ENCODE results near the gene PDGFA. TPM values are rescaled to one million over a fixed set of nuclear protein-coding genes. Genes with fewer than 3 reads are reported as not detected.

Gene PDGFA
- total RNA-seq, 4 donors from 2014 or later = 20.9 to 35.1 (median 33.6) TPM

GRCh38 chr7:517774-518629 lies 1.6 kb downstream of the PDGFA start:
- Histone ChIP-seq H3K4me1 (peaks cover 3 to 9% of the 10 kb centered on the region in 2 donors), H3K9me3 (no peaks in the 10 kb centered on the region), H3K27ac (peak overlapping the region; percentile 80 to 82), H3K36me3 (no peaks in the 10 kb centered on the region), H3K4me3 (peak overlapping the region; percentile 53 to 54), H3K27me3 (peaks cover 0 to 7% of the 10 kb centered on the region in 2 donors)
- peak; percentile 67 to 71 for DNase-seq
- TF ChIP-seq POLR2A (IDR thresholded peaks at IDR 0.05) (no peak), CTCF (IDR thresholded peaks at IDR 0.05) (no peak)
- intact Hi-C loops (cut with DNase I; ENCODE audit: low total_unique reads) = loop anchor here (10.0 kb wide), 1 partner anchor 183 kb away; no protein-coding TSS in a partner anchor

- DNase-seq = peak; percentile 65 to 71
- H3K27ac ChIP-seq = peak overlapping the region; percentile 80 to 82
Observed at GRCh38 chr7:516606-517456, 2.8 kb downstream of the PDGFA start.

DNA sequence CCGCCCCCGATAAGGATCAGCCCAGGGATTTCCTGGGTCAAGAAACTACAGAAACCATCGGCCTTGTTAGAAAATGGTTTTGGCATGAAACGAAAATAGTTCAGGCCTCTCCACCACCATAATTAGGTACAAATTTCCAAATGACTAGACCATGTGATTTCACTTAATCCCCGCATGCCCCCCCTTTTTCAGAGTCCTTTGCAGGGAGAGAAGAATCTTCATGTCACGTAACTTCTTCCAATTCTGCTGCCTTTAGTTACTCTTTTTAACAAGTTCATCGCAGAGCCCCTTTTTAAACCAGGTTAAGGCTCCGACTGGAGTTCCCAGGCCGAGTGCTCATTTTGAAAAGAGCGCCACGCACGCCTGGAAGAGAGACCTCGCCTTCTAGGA lies 3.4 kb downstream of the PDGFA start:
- peak overlapping the region; percentile 53 to 54 for H3K4me3 ChIP-seq
- peak in 1 of 2 donors; percentile 24 for TF ChIP-seq POLR2A (IDR thresholded peaks at IDR 0.05)
- no peak for TF ChIP-seq CTCF (IDR thresholded peaks at IDR 0.05)
- no peaks in the 10 kb centered on the region for H3K9me3 ChIP-seq
- peak overlapping the region; percentile 80 to 82 for H3K27ac ChIP-seq
- intact Hi-C loops (cut with DNase I; ENCODE audit: low total_unique reads) = loop anchor here (10.0 kb wide), 1 partner anchor 181 kb away; no protein-coding TSS in a partner anchor
- no peaks in the 10 kb centered on the region for H3K27me3 ChIP-seq
- H3K4me1 ChIP-seq = peaks cover 3 to 9% of the 10 kb centered on the region in 2 donors
- DNase-seq = no peak
- H3K36me3 ChIP-seq = no peaks in the 10 kb centered on the region

More at GRCh38 chr7:516606-517456, 2.8 kb downstream of the PDGFA start:
- Histone ChIP-seq H3K36me3 (no peaks in the 10 kb centered on the region), H3K27me3 (no peaks in the 10 kb centered on the region), H3K4me3 (peak overlapping the region; percentile 53 to 54), H3K4me1 (peaks cover 3 to 9% of the 10 kb centered on the region in 2 donors), H3K9me3 (no peaks in the 10 kb centered on the region)
- TF ChIP-seq CTCF (IDR thresholded peaks at IDR 0.05) = no peak
- peak in 1 of 2 donors; percentile 31 for TF ChIP-seq POLR2A (IDR thresholded peaks at IDR 0.05)
- intact Hi-C loops (cut with DNase I; ENCODE audit: low total_unique reads) = loop anchor here (10.0 kb wide), 1 partner anchor 182 kb away; no protein-coding TSS in a partner anchor

GRCh38 chr7:515628-516027 lies 4.0 kb downstream of the PDGFA start:
- no peaks in the 10 kb centered on the region for H3K9me3 ChIP-seq
- no peaks in the 10 kb centered on the region for H3K27me3 ChIP-seq
- intact Hi-C loops (cut with DNase I; ENCODE audit: low total_unique reads) = loop anchor here (10.0 kb wide), 1 partner anchor 181 kb away; no protein-coding TSS in a partner anchor
- no peaks in the 10 kb centered on the region for H3K36me3 ChIP-seq
- peaks cover 3 to 9% of the 10 kb centered on the region in 2 donors for H3K4me1 ChIP-seq
- no peak for DNase-seq
- TF ChIP-seq POLR2A (IDR thresholded peaks at IDR 0.05) = no peak
- TF ChIP-seq CTCF (IDR thresholded peaks at IDR 0.05) = no peak
- no peak overlapping the region for H3K4me3 ChIP-seq
- peak overlapping the region; percentile 80 to 82 for H3K27ac ChIP-seq
